LNCAP (cell line): ENCODE data around the gene NOB1.

Experiments used
- CTCF ChIP-seq: fragments of 450-650 bp; IDR thresholded peaks from 2 replicates; pipeline ENCODE4 v1.5.1; 2017; ENCODE audit warnings: mild to moderate bottlenecking

The NOB1 gene

GRCh38 chr16:69754469-69755310 lies at the start of gene NOB1:
Gene NOB1, minus strand, starts transcription at chr16:69754926. Its CDS starts 16 bp downstream, at chr16:69754910.
- TF ChIP-seq CTCF = peak; percentile 96

GRCh38 chr16:69804297-69804696 lies 49.6 kb upstream of the NOB1 start:
- no peak for TF ChIP-seq CTCF

GRCh38 chr16:69799611-69800031 lies 44.9 kb upstream of the NOB1 start:
- no peak for TF ChIP-seq CTCF

- TF ChIP-seq CTCF = peak; percentile 22; the same call in 1 of the 2 replicates
These were observed 43.7 kb upstream of the NOB1 start for GRCh38 chr16:69798466-69798865.

- TF ChIP-seq CTCF = peak; percentile 85
These were observed 41.8 kb upstream of the NOB1 start for GRCh38 chr16:69796285-69797118.

GRCh38 chr16:69794486-69794885 lies 39.8 kb upstream of the NOB1 start:
- no peak for TF ChIP-seq CTCF

- no peak for TF ChIP-seq CTCF
These were observed 38.8 kb upstream of the NOB1 start for GRCh38 chr16:69793526-69793925.
